Measurements from ENCODE around the gene ACBD4. TPM values are rescaled to one million over a fixed set of nuclear protein-coding genes. Genes with fewer than 3 reads are reported as not detected.

Gene ACBD4
- total RNA-seq, 1 donor from 2014 or later: 8.0 TPM

GRCh38 chr17:45146890-45147580 lies 11.5 kb downstream of the ACBD4 start:
- intact Hi-C loops (cut with DNase I): no loop called here
- ATAC-seq (ENCODE audit: poor library complexity) (peak; percentile 4), DNase-seq (peak; percentile 64)

- ATAC-seq (ENCODE audit: poor library complexity) (peak; percentile 36), DNase-seq (peak; percentile 89)
- intact Hi-C loops (cut with DNase I): loop anchor here (1.0 kb wide), 1 partner anchor 14 kb away; the partner anchor contains the start of gene HEXIM2
Measured at GRCh38 chr17:45147581-45148182, 12.2 kb downstream of the ACBD4 start.

- DNase-seq: peak; percentile 100
- ATAC-seq (ENCODE audit: poor library complexity): peak; percentile 78
- intact Hi-C loops (cut with DNase I): loop anchor here (1.0 kb wide), 1 partner anchor 13 kb away; the partner anchor contains the start of gene HEXIM2
Measured at GRCh38 chr17:45148183-45149036, 12.9 kb downstream of the ACBD4 start, which contains the start of gene HEXIM1. HEXIM1 (plus strand) TSS chr17:45148475; CDS start chr17:45149191, 716 bp downstream.

- ATAC-seq (ENCODE audit: poor library complexity) (peak; percentile 63), DNase-seq (peak; percentile 92)
- intact Hi-C loops (cut with DNase I): no loop called here
Measured at GRCh38 chr17:45149037-45149668, 13.7 kb downstream of the ACBD4 start.

- peak; percentile 13 for ATAC-seq (ENCODE audit: poor library complexity)
- intact Hi-C loops (cut with DNase I): no loop called here
- DNase-seq: peak; percentile 83
Measured at GRCh38 chr17:45149669-45150664, 14.5 kb downstream of the ACBD4 start.

- intact Hi-C loops (cut with DNase I): no loop called here
- DNase-seq: no peak
- no peak for ATAC-seq (ENCODE audit: poor library complexity)
Measured at GRCh38 chr17:45150911-45151809, 15.7 kb downstream of the ACBD4 start.

GRCh38 chr17:45155029-45155428 lies 19.5 kb downstream of the ACBD4 start:
- DNase-seq (peak; percentile 3), ATAC-seq (ENCODE audit: poor library complexity) (no peak)
- intact Hi-C loops (cut with DNase I): no loop called here

GRCh38 chr17:45155483-45155882 lies 20.0 kb downstream of the ACBD4 start:
- no peak for DNase-seq
- ATAC-seq (ENCODE audit: poor library complexity): no peak
- intact Hi-C loops (cut with DNase I): no loop called here

GRCh38 chr17:45156242-45156641 lies 20.8 kb downstream of the ACBD4 start:
- no peak for DNase-seq
- intact Hi-C loops (cut with DNase I): no loop called here
- no peak for ATAC-seq (ENCODE audit: poor library complexity)

- DNase-seq (peak; percentile 83), ATAC-seq (ENCODE audit: poor library complexity) (peak; percentile 68)
- intact Hi-C loops (cut with DNase I): loop anchor here (1.0 kb wide), 1 partner anchor 12 kb away; the partner anchor contains the start of gene HEXIM1
Measured at GRCh38 chr17:45160447-45161287, 25.2 kb downstream of the ACBD4 start.

- intact Hi-C loops (cut with DNase I): loop anchor here (1.0 kb wide), 1 partner anchor 13 kb away; the partner anchor contains the start of gene HEXIM1
- ATAC-seq (ENCODE audit: poor library complexity): peak; percentile 96
- DNase-seq: peak; percentile 98
Measured at GRCh38 chr17:45161288-45162024, 26.0 kb downstream of the ACBD4 start, which contains the start of gene HEXIM2. HEXIM2 (plus strand) TSS chr17:45161875; CDS start chr17:45162794, 919 bp downstream.

GRCh38 chr17:45162025-45162687 lies 26.7 kb downstream of the ACBD4 start:
- intact Hi-C loops (cut with DNase I): no loop called here
- ATAC-seq (ENCODE audit: poor library complexity): no peak

GRCh38 chr17:45164734-45165269 lies 29.3 kb downstream of the ACBD4 start:
- DNase-seq (no peak), ATAC-seq (ENCODE audit: poor library complexity) (no peak)
- intact Hi-C loops (cut with DNase I): no loop called here

More at GRCh38 chr17:45162025-45162687, 26.7 kb downstream of the ACBD4 start:
- DNase-seq: peak; percentile 54
